ENCODE data around the gene ZNF467.
A peak's percentile ranks its signal among the peaks of the same experiment; 100 is the strongest.

The ZNF467 gene

GRCh38 chr7:149785402-149785801 lies 12.0 kb upstream of the ZNF467 start:
- no peak for DNase-seq

- DNase-seq, result no peak
Observed at GRCh38 chr7:149784251-149784608, 10.8 kb upstream of the ZNF467 start.

GRCh38 chr7:149783386-149784250 lies 10.2 kb upstream of the ZNF467 start:
- no peak for DNase-seq

- no peak for DNase-seq
Observed at GRCh38 chr7:149782682-149783345, 9.4 kb upstream of the ZNF467 start.

GRCh38 chr7:149781921-149782320 lies 8.5 kb upstream of the ZNF467 start:
- DNase-seq, result no peak

- no peak for DNase-seq
Observed at GRCh38 chr7:149780636-149781419, 7.4 kb upstream of the ZNF467 start.

- DNase-seq, result no peak
Observed at GRCh38 chr7:149780056-149780455, 6.7 kb upstream of the ZNF467 start.

- DNase-seq, result no peak
Observed at GRCh38 chr7:149779502-149779805, 6.1 kb upstream of the ZNF467 start.

GRCh38 chr7:149778696-149779501 lies 5.5 kb upstream of the ZNF467 start:
- no peak for DNase-seq

GRCh38 chr7:149778327-149778637 lies 4.9 kb upstream of the ZNF467 start:
- DNase-seq, result no peak

- no peak for DNase-seq
Observed at GRCh38 chr7:149777551-149778326, 4.4 kb upstream of the ZNF467 start.

GRCh38 chr7:149776848-149777407 lies 3.5 kb upstream of the ZNF467 start:
- DNase-seq, result no peak

GRCh38 chr7:149776289-149776688 lies 2.9 kb upstream of the ZNF467 start:
- peak; percentile 27 to 36 for DNase-seq

- no peak for DNase-seq
Observed at GRCh38 chr7:149775176-149775556, 1.8 kb upstream of the ZNF467 start.

GRCh38 chr7:149774237-149775175 lies 1.1 kb upstream of the ZNF467 start:
- DNase-seq, result no peak

- DNase-seq, result no peak
Observed at GRCh38 chr7:149772956-149773434, 393 bp downstream of the ZNF467 start.

- DNase-seq, result no peak
Observed at GRCh38 chr7:149772241-149772955, 990 bp downstream of the ZNF467 start.

- peak; percentile 91 to 93 for DNase-seq
Observed at GRCh38 chr7:149771720-149772240, 1.6 kb downstream of the ZNF467 start.

Data from inflammatory macrophage (primary cell).